ENCODE results near the gene LETMD1. TPM values are rescaled to one million over a fixed set of nuclear protein-coding genes. Genes with fewer than 3 reads are reported as not detected.
"Not testable (repeated sequence)": the region's sequence is repeated elsewhere in the genome, so short reads cannot be mapped to it uniquely, and the experiment has no call there.

Gene LETMD1
- total RNA-seq, 1 experiment from 2014 or later: 47.1 TPM

- no peaks in the 10 kb centered on the region for H3K27me3 ChIP-seq (ENCODE audit: low read length)
- H4K20me1 ChIP-seq (ENCODE audit: low read length): no peaks in the 10 kb centered on the region
- ChIA-PET POLR2A (ENCODE audit: unreplicated experiment) (no interaction called here), CTCF (no interaction called here)
- H3K4me3 ChIP-seq (ENCODE audit: low read length): no peak overlapping the region
- H3K27ac ChIP-seq (ENCODE audit: low read length): no peak overlapping the region
- ATAC-seq (no peak), DNase-seq (no peak)
- no peaks in the 10 kb centered on the region for H3K9me3 ChIP-seq (ENCODE audit: low read length)
- H3K4me2 ChIP-seq (ENCODE audit: low read length): no peak overlapping the region
- peaks cover 27% of the 10 kb centered on the region for H3K79me2 ChIP-seq (ENCODE audit: low read length)
- TF ChIP-seq, protein P1, sequence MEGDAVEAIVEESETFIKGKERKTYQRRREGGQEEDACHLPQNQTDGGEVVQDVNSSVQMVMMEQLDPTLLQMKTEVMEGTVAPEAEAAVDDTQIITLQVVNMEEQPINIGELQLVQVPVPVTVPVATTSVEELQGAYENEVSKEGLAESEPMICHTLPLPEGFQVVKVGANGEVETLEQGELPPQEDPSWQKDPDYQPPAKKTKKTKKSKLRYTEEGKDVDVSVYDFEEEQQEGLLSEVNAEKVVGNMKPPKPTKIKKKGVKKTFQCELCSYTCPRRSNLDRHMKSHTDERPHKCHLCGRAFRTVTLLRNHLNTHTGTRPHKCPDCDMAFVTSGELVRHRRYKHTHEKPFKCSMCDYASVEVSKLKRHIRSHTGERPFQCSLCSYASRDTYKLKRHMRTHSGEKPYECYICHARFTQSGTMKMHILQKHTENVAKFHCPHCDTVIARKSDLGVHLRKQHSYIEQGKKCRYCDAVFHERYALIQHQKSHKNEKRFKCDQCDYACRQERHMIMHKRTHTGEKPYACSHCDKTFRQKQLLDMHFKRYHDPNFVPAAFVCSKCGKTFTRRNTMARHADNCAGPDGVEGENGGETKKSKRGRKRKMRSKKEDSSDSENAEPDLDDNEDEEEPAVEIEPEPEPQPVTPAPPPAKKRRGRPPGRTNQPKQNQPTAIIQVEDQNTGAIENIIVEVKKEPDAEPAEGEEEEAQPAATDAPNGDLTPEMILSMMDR (conservative IDR thresholded peaks at IDR 0.05; ENCODE audit: low read depth, low read length): no peak
- TF ChIP-seq EZH2 (IDR thresholded peaks at IDR 0.05; ENCODE audit: low read length, unreplicated experiment) (no peak), EZH2phosphoT487 (IDR thresholded peaks at IDR 0.05; ENCODE audit: borderline replicate concordance, low read length) (no peak)
- H2AFZ ChIP-seq (ENCODE audit: low read length): no peak overlapping the region
- intact Hi-C loops (cut with micrococcal nuclease): no loop called here
- 0 out of 2 replicates have a peak, but pooled peaks cover under 1% of the 10 kb centered on the region for H3K4me1 ChIP-seq (ENCODE audit: insufficient read depth, low read length)
- no peaks in the 10 kb centered on the region for H3F3A ChIP-seq (ENCODE audit: low read length, unreplicated experiment)
- H3K9ac ChIP-seq (ENCODE audit: low read length): no peak overlapping the region
- peaks cover 15% of the 10 kb centered on the region for H3K36me3 ChIP-seq (ENCODE audit: low read depth, low read length)
- no TSS peak for BruUV-seq (replicated peaks)
- no peaks in the 10 kb centered on the region for H3K9me2 ChIP-seq (replicated peaks; ENCODE audit: low read length)
Measured at GRCh38 chr12:51076236-51076930, 28.3 kb downstream of the LETMD1 start.

GRCh38 chr12:51077930-51078329 lies 29.8 kb downstream of the LETMD1 start:
- no peaks in the 10 kb centered on the region for H3K9me3 ChIP-seq (ENCODE audit: low read length)
- no peak overlapping the region for H3K9ac ChIP-seq (ENCODE audit: low read length)
- no peaks in the 10 kb centered on the region for H3K27me3 ChIP-seq (ENCODE audit: low read length)
- H3K9me2 ChIP-seq (replicated peaks; ENCODE audit: low read length): no peaks in the 10 kb centered on the region
- no peaks in the 10 kb centered on the region for H3F3A ChIP-seq (ENCODE audit: low read length, unreplicated experiment)
- BruUV-seq (replicated peaks): no TSS peak
- peaks cover 8% of the 10 kb centered on the region for H3K36me3 ChIP-seq (ENCODE audit: low read depth, low read length)
- H3K27ac ChIP-seq (ENCODE audit: low read length): no peak overlapping the region
- no peak for ATAC-seq
- no peak overlapping the region for H2AFZ ChIP-seq (ENCODE audit: low read length)
- no peak overlapping the region for H3K4me2 ChIP-seq (ENCODE audit: low read length)
- H3K79me2 ChIP-seq (ENCODE audit: low read length): peaks cover 43% of the 10 kb centered on the region
- intact Hi-C loops (cut with micrococcal nuclease): no loop called here
- H3K4me3 ChIP-seq (ENCODE audit: low read length): no peak overlapping the region
- H4K20me1 ChIP-seq (ENCODE audit: low read length): peaks cover 6% of the 10 kb centered on the region; the same call in 1 of the 2 replicates
- CTCF ChIA-PET: no interaction called here
- DNase-seq: no peak
- POLR2A ChIA-PET (ENCODE audit: unreplicated experiment): no interaction called here
- H3K4me1 ChIP-seq (ENCODE audit: insufficient read depth, low read length): peaks cover 12% of the 10 kb centered on the region
- TF ChIP-seq, protein P1 (conservative IDR thresholded peaks at IDR 0.05; ENCODE audit: low read depth, low read length): no peak
- TF ChIP-seq EZH2phosphoT487 (IDR thresholded peaks at IDR 0.05; ENCODE audit: borderline replicate concordance, low read length) (no peak), EZH2 (IDR thresholded peaks at IDR 0.05; ENCODE audit: low read length, unreplicated experiment) (no peak)

DNA sequence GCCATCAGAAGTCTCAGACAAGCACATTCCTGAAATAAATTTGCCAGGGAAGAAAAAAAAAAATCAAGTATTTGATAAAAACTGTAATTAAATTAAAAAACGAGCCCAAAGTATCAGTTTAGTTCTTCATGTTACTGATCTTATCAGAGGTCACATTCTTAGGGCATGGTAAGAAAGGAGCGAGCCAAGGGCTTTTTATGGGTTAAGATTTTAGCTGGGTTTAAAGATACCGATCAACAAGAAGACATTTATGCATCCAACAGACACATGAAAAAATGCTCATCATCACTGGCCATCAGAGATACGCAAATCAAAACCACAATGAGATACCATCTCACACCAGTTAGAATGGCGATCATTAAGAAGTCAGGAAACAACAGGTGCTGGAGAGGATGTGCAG lies 30.2 kb downstream of the LETMD1 start:
- H3K9me3 ChIP-seq (ENCODE audit: low read length); H3K27me3 ChIP-seq (ENCODE audit: low read length); H4K20me1 ChIP-seq (ENCODE audit: low read length); POLR2A ChIA-PET (ENCODE audit: unreplicated experiment); H3K36me3 ChIP-seq (ENCODE audit: low read depth, low read length); intact Hi-C loops (cut with micrococcal nuclease); ATAC-seq; BruUV-seq (replicated peaks); DNase-seq; H3K27ac ChIP-seq (ENCODE audit: low read length); H3K4me3 ChIP-seq (ENCODE audit: low read length); H3K9ac ChIP-seq (ENCODE audit: low read length); H3K9me2 ChIP-seq (replicated peaks; ENCODE audit: low read length); H3F3A ChIP-seq (ENCODE audit: low read length, unreplicated experiment); H2AFZ ChIP-seq (ENCODE audit: low read length); H3K4me2 ChIP-seq (ENCODE audit: low read length); CTCF ChIA-PET: not testable (repeated sequence)
- H3K79me2 ChIP-seq (ENCODE audit: low read length): peaks cover 46% of the 10 kb centered on the region
- H3K4me1 ChIP-seq (ENCODE audit: insufficient read depth, low read length): peaks cover 12% of the 10 kb centered on the region

DNA sequence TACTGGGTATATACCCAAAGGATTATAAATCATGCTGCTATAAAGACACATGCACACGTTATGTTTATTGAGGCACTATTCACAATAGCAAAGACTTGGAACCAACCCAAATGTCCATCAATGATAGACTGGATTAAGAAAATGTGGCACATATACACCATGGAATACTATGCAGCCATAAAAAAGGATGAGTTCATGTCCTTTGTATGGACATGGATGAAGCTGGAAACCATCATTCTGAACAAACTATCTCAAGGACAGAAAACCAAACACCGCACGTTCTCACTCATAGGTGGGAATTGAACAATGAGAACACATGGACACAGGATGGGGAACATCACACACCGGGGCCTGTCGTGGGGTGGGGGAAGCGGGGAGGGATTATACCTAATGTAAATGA lies 30.7 kb downstream of the LETMD1 start:
- not testable (repeated sequence) for H4K20me1 ChIP-seq (ENCODE audit: low read length); BruUV-seq (replicated peaks)

More for the DNA sequence above, 30.7 kb downstream of the LETMD1 start:
- H3K9me2 ChIP-seq (replicated peaks; ENCODE audit: low read length); CTCF ChIA-PET; H2AFZ ChIP-seq (ENCODE audit: low read length); H3K9me3 ChIP-seq (ENCODE audit: low read length); H3K27ac ChIP-seq (ENCODE audit: low read length); ATAC-seq; POLR2A ChIA-PET (ENCODE audit: unreplicated experiment); H3K9ac ChIP-seq (ENCODE audit: low read length); H3K27me3 ChIP-seq (ENCODE audit: low read length); H3K4me2 ChIP-seq (ENCODE audit: low read length); DNase-seq; H3F3A ChIP-seq (ENCODE audit: low read length, unreplicated experiment); H3K4me3 ChIP-seq (ENCODE audit: low read length); H3K36me3 ChIP-seq (ENCODE audit: low read depth, low read length); intact Hi-C loops (cut with micrococcal nuclease): not testable (repeated sequence)
- Histone ChIP-seq H3K79me2 (ENCODE audit: low read length) (peaks cover 46% of the 10 kb centered on the region), H3K4me1 (ENCODE audit: insufficient read depth, low read length) (peaks cover 12% of the 10 kb centered on the region)

Data from PC-3 (cell line).